Endodermal cell (in vitro differentiated cells): ENCODE measurements around the gene PHYKPL. TPM values are rescaled to one million over a fixed set of nuclear protein-coding genes. Genes with fewer than 3 reads are reported as not detected.

Experiments used
- DNase-seq: peaks from one replicate; pipeline ENCODE4 v3.0.0-alpha.2; 2017
- H3K27ac ChIP-seq: 2 replicates; pipeline ENCODE4 v1.5.1; 2013; ENCODE audit warnings: mild to moderate bottlenecking, low read depth, low read length, moderate library complexity
- H3K27me3 ChIP-seq: 2 replicates; pipeline ENCODE4 v1.6.1; 2013; ENCODE audit warnings: mild to moderate bottlenecking, low read length, moderate library complexity; ENCODE audit not compliant: insufficient read depth, control insufficient read depth, poor library complexity, severe bottlenecking
- H3K36me3 ChIP-seq: 2 replicates; pipeline ENCODE4 v1.7.0; 2013; ENCODE audit warnings: mild to moderate bottlenecking, low read length, moderate library complexity; ENCODE audit not compliant: control insufficient read depth, insufficient read depth
- H3K4me1 ChIP-seq: one replicate; pipeline ENCODE4 v1.7.0; 2013; ENCODE audit warnings: low read length; ENCODE audit not compliant: control insufficient read depth, insufficient read depth
- H3K4me3 ChIP-seq: 2 replicates; pipeline ENCODE4 v1.5.1; 2013; ENCODE audit warnings: mild to moderate bottlenecking, low read length, moderate library complexity
- H3K9ac ChIP-seq: 2 replicates; pipeline ENCODE4 v1.6.1; 2013; ENCODE audit warnings: mild to moderate bottlenecking, low read length, moderate library complexity; ENCODE audit not compliant: poor library complexity, severe bottlenecking; ENCODE audit errors: extremely low read depth
- H3K9me3 ChIP-seq: 2 replicates; pipeline ENCODE4 v1.6.1; 2013; ENCODE audit warnings: mild to moderate bottlenecking, low read length, moderate library complexity; ENCODE audit not compliant: control insufficient read depth
- H3K27ac Mint-ChIP-seq: 2 replicates; pipeline ENCODE4 v1.8.0; 2020; ENCODE audit warnings: mixed read lengths
- H3K27me3 Mint-ChIP-seq: 2 replicates; pipeline ENCODE4 v1.8.0; 2021; ENCODE audit warnings: mild to moderate bottlenecking, mixed read lengths; ENCODE audit not compliant: insufficient read depth
- H3K36me3 Mint-ChIP-seq: 2 replicates; pipeline ENCODE4 v1.8.0; 2020; ENCODE audit warnings: low read depth, mixed read lengths
- H3K4me1 Mint-ChIP-seq: 2 replicates; pipeline ENCODE4 v1.8.0; 2020; ENCODE audit warnings: mixed read lengths
- H3K4me3 Mint-ChIP-seq: 2 replicates; pipeline ENCODE4 v1.8.0; 2020; ENCODE audit warnings: mild to moderate bottlenecking, moderate library complexity, mixed read lengths
- H3K9me3 Mint-ChIP-seq: 2 replicates; pipeline ENCODE4 v1.8.0; 2020; ENCODE audit warnings: mild to moderate bottlenecking, mixed read lengths
- WGBS, 2 experiments: methylation state at CpG; one replicate each; pipeline versions ENCODE4 v1.1.5 to v1.1.7; 2013; ENCODE audit warnings: missing lambda C conversion rate in 2 of 2, mixed read lengths in 1 of 2; ENCODE audit not compliant: insufficient coverage in 1 of 2, insufficient read length in 1 of 2; 5-methylcytosine and 5-hydroxymethylcytosine counted together
- long read RNA-seq, 4 experiments: library from polyadenylated mRNA in 2 of 4; library from RNA in 1 of 4; library from capped mRNA in 1 of 4; stranded (forward) in 3 of 4; unstranded in 1 of 4; transcript quantifications; one replicate each; pipeline ENCODE4 v2.0.0, GENCODE V29; 2020 to 2021; ENCODE audit warnings: inconsistent platforms in 1 of 4
- polyA plus RNA-seq, 2 experiments: library from polyadenylated mRNA; stranded (reverse); fragments of 50-300 nt; gene quantifications; one replicate each; pipeline ENCODE4 v1.2.3, GENCODE V29; 2013
- total RNA-seq, 2 donors: library from RNA; stranded (reverse); fragmentation: NEBNext Ultra II Directional in 1 of 2; extraction: Animal tissue kit (Norgen Biotek cat#: 25700) in 1 of 2; gene quantifications; 2 replicates in 1 of 2; 3 replicates in 1 of 2; pipeline ENCODE4 v1.2.1, GENCODE V29; 2021
- TF ChIP-seq, protein P1 (sequence below): fragments of 200-600 bp; sonication (generic); conservative IDR thresholded peaks from 2 replicates; pipeline ENCODE4 v1.5.0; 2021; ENCODE audit warnings: antibody characterized with exemption, mild to moderate bottlenecking

PHYKPL gene
- 10 to 100 TPM; 59.9 to 82.5 TPM for total RNA-seq
- polyA plus RNA-seq (2013, experiment 1 of 2), result 40.5 TPM
- polyA plus RNA-seq (2013, experiment 2 of 2), result 37.3 TPM
- long read RNA-seq, experiment 1, partial matches to known transcripts, result 2 of 8 reads
- long read RNA-seq, experiment 1, other reads (novel, unspliced or antisense), result 4 of 8 reads
- long read RNA-seq, experiment 2, transcript PHYKPL-201 (13 exons, 2,038 nt), result major isoform, 26 of 60 reads
- long read RNA-seq, experiment 2, partial matches to known transcripts, result 5 of 60 reads
- long read RNA-seq, experiment 2, other reads (novel, unspliced or antisense), result 25 of 60 reads
- long read RNA-seq, experiment 3, transcript PHYKPL-201 (13 exons, 2,038 nt), result major isoform, 66 of 242 reads
- long read RNA-seq, experiment 3, partial matches to known transcripts, result 12 of 242 reads
- long read RNA-seq, experiment 3, other reads (novel, unspliced or antisense), result 164 of 242 reads
- long read RNA-seq, experiment 4, partial matches to known transcripts, result 2 of 9 reads
- long read RNA-seq, experiment 4, other reads (novel, unspliced or antisense), result 7 of 9 reads

DNA sequence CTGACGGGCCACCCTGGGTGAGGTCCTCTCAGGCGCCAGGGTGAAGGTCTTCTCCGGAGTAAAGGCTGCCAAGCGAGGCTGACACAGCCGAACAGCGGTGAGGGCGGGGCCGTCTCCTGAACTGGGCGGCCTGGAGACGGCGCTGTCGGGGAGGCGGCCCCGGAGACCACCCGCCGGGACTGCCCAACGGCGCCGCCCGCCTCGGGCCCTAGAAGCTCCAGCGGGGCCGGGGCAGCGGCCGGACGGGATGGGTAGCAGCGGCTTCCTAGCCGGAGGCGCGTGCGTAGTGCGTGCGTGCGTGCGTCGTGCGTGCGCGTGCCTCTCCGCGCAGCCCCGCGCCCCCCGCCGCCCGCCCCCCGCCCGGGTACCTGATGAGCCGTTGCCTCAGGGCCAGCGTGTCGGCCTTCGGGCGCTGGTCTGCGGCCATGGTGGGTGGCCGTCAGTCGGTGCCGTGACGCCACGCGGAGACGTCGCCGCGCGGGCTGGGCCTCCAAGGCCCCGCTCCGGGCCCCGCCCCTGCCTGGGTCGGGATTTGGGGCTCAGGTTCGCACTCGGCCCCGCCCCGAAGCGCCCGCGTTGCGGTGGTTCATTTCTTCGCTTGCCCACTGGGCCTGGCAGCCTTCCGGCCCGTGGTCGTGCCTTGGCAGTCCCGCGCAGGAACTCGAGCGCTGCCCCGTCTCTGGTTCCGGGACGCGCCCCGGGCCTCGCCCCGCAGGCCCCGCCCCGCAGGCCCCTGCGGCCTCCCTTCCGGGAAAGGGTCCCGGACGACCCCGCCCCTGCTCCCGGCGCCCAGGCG, at the start of gene PHYKPL:
PHYKPL (minus strand) TSS at position 679 of the 796 bp plus-strand sequence; CDS start at position 427, 252 bp downstream.
- H3K9me3 Mint-ChIP-seq, result no peaks in the 10 kb centered on the region
- 0% methylated on average over 36 to 102 of the region's 102 CpGs for WGBS, 2 experiments
- Histone ChIP-seq H3K9ac (peak within 1 kb of the TSS; percentile 29), H3K4me3 (peak within 1 kb of the TSS; percentile 87), H3K27me3 (no peaks in the 10 kb centered on the region), H3K36me3 (peaks cover 39% of the 10 kb centered on the region), H3K4me1 (peaks cover 6% of the 10 kb centered on the region), H3K27ac (peak within 1 kb of the TSS; percentile 27), H3K9me3 (peaks cover 8% of the 10 kb centered on the region)
- peak; percentile 88 for DNase-seq
- H3K27ac Mint-ChIP-seq, result peak within 1 kb of the TSS; percentile 52
- H3K4me1 Mint-ChIP-seq, result peaks cover 14% of the 10 kb centered on the region
- TF ChIP-seq, protein P1, sequence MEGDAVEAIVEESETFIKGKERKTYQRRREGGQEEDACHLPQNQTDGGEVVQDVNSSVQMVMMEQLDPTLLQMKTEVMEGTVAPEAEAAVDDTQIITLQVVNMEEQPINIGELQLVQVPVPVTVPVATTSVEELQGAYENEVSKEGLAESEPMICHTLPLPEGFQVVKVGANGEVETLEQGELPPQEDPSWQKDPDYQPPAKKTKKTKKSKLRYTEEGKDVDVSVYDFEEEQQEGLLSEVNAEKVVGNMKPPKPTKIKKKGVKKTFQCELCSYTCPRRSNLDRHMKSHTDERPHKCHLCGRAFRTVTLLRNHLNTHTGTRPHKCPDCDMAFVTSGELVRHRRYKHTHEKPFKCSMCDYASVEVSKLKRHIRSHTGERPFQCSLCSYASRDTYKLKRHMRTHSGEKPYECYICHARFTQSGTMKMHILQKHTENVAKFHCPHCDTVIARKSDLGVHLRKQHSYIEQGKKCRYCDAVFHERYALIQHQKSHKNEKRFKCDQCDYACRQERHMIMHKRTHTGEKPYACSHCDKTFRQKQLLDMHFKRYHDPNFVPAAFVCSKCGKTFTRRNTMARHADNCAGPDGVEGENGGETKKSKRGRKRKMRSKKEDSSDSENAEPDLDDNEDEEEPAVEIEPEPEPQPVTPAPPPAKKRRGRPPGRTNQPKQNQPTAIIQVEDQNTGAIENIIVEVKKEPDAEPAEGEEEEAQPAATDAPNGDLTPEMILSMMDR, result peak; percentile 27
- H3K4me3 Mint-ChIP-seq, result peak within 1 kb of the TSS; percentile 71
- no peaks in the 10 kb centered on the region for H3K27me3 Mint-ChIP-seq
- peaks cover 39% of the 10 kb centered on the region for H3K36me3 Mint-ChIP-seq

DNA sequence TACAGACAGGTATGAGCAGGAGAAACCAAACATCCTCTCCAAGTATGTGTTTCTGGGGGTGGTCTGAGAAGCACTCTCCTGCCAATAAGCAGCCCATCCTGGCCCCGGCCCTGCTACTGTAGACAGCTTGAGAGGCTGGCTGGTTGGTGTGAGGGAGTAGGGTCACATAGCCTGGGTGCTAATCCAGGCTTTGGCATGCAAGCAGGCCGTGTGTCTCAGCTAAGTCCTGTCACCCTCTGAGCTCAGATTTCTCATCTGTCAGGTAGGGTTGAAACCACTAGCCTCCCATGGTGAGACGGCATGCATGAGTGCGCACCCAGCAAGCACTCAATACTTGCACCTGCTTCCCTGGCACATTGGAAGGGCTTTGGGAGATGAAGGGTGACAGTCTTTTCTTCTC, 49.8 kb upstream of the PHYKPL start:
- TF ChIP-seq, protein P1, result no peak
- H3K36me3 Mint-ChIP-seq, result peaks cover 1% of the 10 kb centered on the region

DNA sequence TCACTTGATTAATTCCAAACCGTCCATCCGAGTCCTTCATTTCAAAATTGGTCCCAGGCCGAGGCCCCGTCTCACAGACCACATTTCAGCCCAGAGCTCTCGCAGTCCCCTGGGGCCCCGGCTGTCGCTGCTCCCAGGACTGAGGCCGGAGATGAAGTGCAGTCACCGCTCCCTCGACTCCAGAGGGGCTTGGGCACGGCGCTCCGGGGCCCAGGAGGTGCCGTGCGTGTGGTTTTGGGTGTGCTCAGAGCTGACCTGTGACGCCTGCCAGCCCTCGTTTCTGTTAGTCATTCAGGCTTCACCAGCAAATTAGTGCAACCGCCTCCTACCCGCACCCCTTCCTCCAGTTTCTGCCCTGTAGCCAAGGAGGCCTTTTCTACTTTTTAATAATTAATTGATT, 48.7 kb upstream of the PHYKPL start:
- WGBS, 2 experiments, result 91 to 94% methylated on average over 11 to 19 of the region's 19 CpGs
- H3K9me3 ChIP-seq, result peaks cover 9% of the 10 kb centered on the region
- no peaks in the 10 kb centered on the region for H3K36me3 Mint-ChIP-seq
- no peaks in the 10 kb centered on the region for H3K36me3 ChIP-seq
- H3K27ac Mint-ChIP-seq, result no peak overlapping the region
- no peak overlapping the region for H3K4me3 Mint-ChIP-seq
- TF ChIP-seq, protein P1, result no peak
- H3K4me1 ChIP-seq, result no peaks in the 10 kb centered on the region
- no peaks in the 10 kb centered on the region for H3K27me3 ChIP-seq
- peaks cover 9% of the 10 kb centered on the region for H3K4me1 Mint-ChIP-seq
- H3K9me3 Mint-ChIP-seq, result no peaks in the 10 kb centered on the region
- no peak overlapping the region for H3K9ac ChIP-seq
- H3K27me3 Mint-ChIP-seq, result peaks cover 3% of the 10 kb centered on the region
- no peak overlapping the region for H3K4me3 ChIP-seq
- no peak overlapping the region for H3K27ac ChIP-seq
- no peak for DNase-seq

More for the DNA sequence above, 49.8 kb upstream of the PHYKPL start:
- Mint-ChIP-seq H3K27ac (no peak overlapping the region), H3K4me3 (no peak overlapping the region), H3K27me3 (peaks cover 3% of the 10 kb centered on the region), H3K4me1 (peaks cover 9% of the 10 kb centered on the region), H3K9me3 (no peaks in the 10 kb centered on the region)
- H3K4me1 ChIP-seq, result no peaks in the 10 kb centered on the region
- no peak for DNase-seq
- no peak overlapping the region for H3K27ac ChIP-seq
- no peaks in the 10 kb centered on the region for H3K36me3 ChIP-seq
- H3K4me3 ChIP-seq, result no peak overlapping the region
- peaks cover 9% of the 10 kb centered on the region for H3K9me3 ChIP-seq
- no peak overlapping the region for H3K9ac ChIP-seq
- no peaks in the 10 kb centered on the region for H3K27me3 ChIP-seq
- WGBS, 2 experiments, result 89 to 94% methylated on average over 4 of the region's 4 CpGs
